Measurements from ENCODE around the gene HNRNPH1. TPM values are rescaled to one million over a fixed set of nuclear protein-coding genes. Genes with fewer than 3 reads are reported as not detected.
A peak's percentile ranks its signal among the peaks of the same experiment; 100 is the strongest.
"Not testable (repeated sequence)": the region's sequence is repeated elsewhere in the genome, so short reads cannot be mapped to it uniquely, and the experiment has no call there.

HNRNPH1 gene
- total RNA-seq = 952 and 964 TPM in 2 replicates

- peaks cover 5% of the 10 kb centered on the region for H3K27me3 Mint-ChIP-seq
- peak within 1 kb of the TSS; percentile 99 for H3K4me3 Mint-ChIP-seq
- H3K27ac Mint-ChIP-seq = peak within 1 kb of the TSS; percentile 99
- peaks cover 39% of the 10 kb centered on the region for H3K4me1 Mint-ChIP-seq
- DNase-seq = peak; percentile 99
- no peaks in the 10 kb centered on the region for H3K9me3 Mint-ChIP-seq
- intact Hi-C loops (cut with micrococcal nuclease) = loop anchor here (1.0 to 10.0 kb wide), 12 partner anchors 55 to 1619 kb away; partner anchors contain the start of genes CANX, MAML1, MAPK9 and MGAT1
- peaks cover 46% of the 10 kb centered on the region for H3K36me3 Mint-ChIP-seq (ENCODE audit: low read depth)
Observed at GRCh38 chr5:179623003-179623905, at the start of gene HNRNPH1. TSS of gene HNRNPH1 (minus strand) at chr5:179623671. CDS start at chr5:179623133, 538 bp downstream.

- H3K4me1 Mint-ChIP-seq = no peaks in the 10 kb centered on the region
- no peaks in the 10 kb centered on the region for H3K9me3 Mint-ChIP-seq
- intact Hi-C loops (cut with micrococcal nuclease) = no loop called here
- no peaks in the 10 kb centered on the region for H3K27me3 Mint-ChIP-seq
- no peak overlapping the region for H3K27ac Mint-ChIP-seq
- H3K36me3 Mint-ChIP-seq (ENCODE audit: low read depth) = no peaks in the 10 kb centered on the region
- peak; percentile 78 for DNase-seq
- H3K4me3 Mint-ChIP-seq = no peak overlapping the region
Observed at GRCh38 chr5:179668391-179668790, 44.9 kb upstream of the HNRNPH1 start.

- not testable (repeated sequence) for H3K36me3 Mint-ChIP-seq (ENCODE audit: low read depth); H3K27ac Mint-ChIP-seq; DNase-seq; H3K4me1 Mint-ChIP-seq; H3K4me3 Mint-ChIP-seq; H3K27me3 Mint-ChIP-seq; H3K9me3 Mint-ChIP-seq
- intact Hi-C loops (cut with micrococcal nuclease) = loop anchor here (2.0 kb wide), 1 partner anchor 23 kb away; no protein-coding TSS in a partner anchor
Observed at GRCh38 chr5:179661647-179662046, 38.2 kb upstream of the HNRNPH1 start.

- H3K27ac Mint-ChIP-seq; intact Hi-C loops (cut with micrococcal nuclease): not testable (repeated sequence)
- H3K4me3 Mint-ChIP-seq = peak overlapping the region; percentile 83
Observed at GRCh38 chr5:179658179-179658856, 34.8 kb upstream of the HNRNPH1 start.

GRCh38 chr5:179657302-179658178 is 34.1 kb upstream of the HNRNPH1 start:
- H3K4me3 Mint-ChIP-seq = peak overlapping the region; percentile 83
- H3K27ac Mint-ChIP-seq; intact Hi-C loops (cut with micrococcal nuclease); H3K9me3 Mint-ChIP-seq; DNase-seq; H3K4me1 Mint-ChIP-seq; H3K27me3 Mint-ChIP-seq; H3K36me3 Mint-ChIP-seq (ENCODE audit: low read depth): not testable (repeated sequence)

More at GRCh38 chr5:179658179-179658856, 34.8 kb upstream of the HNRNPH1 start:
- DNase-seq = peak; percentile 70
- H3K27me3 Mint-ChIP-seq; H3K36me3 Mint-ChIP-seq (ENCODE audit: low read depth); H3K4me1 Mint-ChIP-seq; H3K9me3 Mint-ChIP-seq: not testable (repeated sequence)

GRCh38 chr5:179653135-179653534 is 29.7 kb upstream of the HNRNPH1 start:
- intact Hi-C loops (cut with micrococcal nuclease); DNase-seq; H3K4me1 Mint-ChIP-seq; H3K27ac Mint-ChIP-seq; H3K27me3 Mint-ChIP-seq; H3K9me3 Mint-ChIP-seq; H3K36me3 Mint-ChIP-seq (ENCODE audit: low read depth); H3K4me3 Mint-ChIP-seq: not testable (repeated sequence)

- H3K9me3 Mint-ChIP-seq; H3K27me3 Mint-ChIP-seq; DNase-seq; H3K36me3 Mint-ChIP-seq (ENCODE audit: low read depth); H3K27ac Mint-ChIP-seq; H3K4me3 Mint-ChIP-seq; intact Hi-C loops (cut with micrococcal nuclease); H3K4me1 Mint-ChIP-seq: not testable (repeated sequence)
Observed at GRCh38 chr5:179650245-179650644, 26.8 kb upstream of the HNRNPH1 start.

GRCh38 chr5:179649166-179649703 is 25.8 kb upstream of the HNRNPH1 start:
- H3K36me3 Mint-ChIP-seq (ENCODE audit: low read depth); H3K9me3 Mint-ChIP-seq; H3K4me1 Mint-ChIP-seq; H3K27ac Mint-ChIP-seq; intact Hi-C loops (cut with micrococcal nuclease); DNase-seq; H3K27me3 Mint-ChIP-seq; H3K4me3 Mint-ChIP-seq: not testable (repeated sequence)

GRCh38 chr5:179648410-179648809 is 24.9 kb upstream of the HNRNPH1 start:
- no peak overlapping the region for H3K4me3 Mint-ChIP-seq
- no peak overlapping the region for H3K27ac Mint-ChIP-seq
- DNase-seq = no peak
- no peaks in the 10 kb centered on the region for H3K36me3 Mint-ChIP-seq (ENCODE audit: low read depth)
- no peaks in the 10 kb centered on the region for H3K4me1 Mint-ChIP-seq
- intact Hi-C loops (cut with micrococcal nuclease) = no loop called here
- peaks cover 2% of the 10 kb centered on the region for H3K27me3 Mint-ChIP-seq
- no peaks in the 10 kb centered on the region for H3K9me3 Mint-ChIP-seq

- H3K36me3 Mint-ChIP-seq (ENCODE audit: low read depth); H3K27ac Mint-ChIP-seq; H3K4me1 Mint-ChIP-seq; H3K4me3 Mint-ChIP-seq; H3K27me3 Mint-ChIP-seq; DNase-seq; intact Hi-C loops (cut with micrococcal nuclease); H3K9me3 Mint-ChIP-seq: not testable (repeated sequence)
Observed at GRCh38 chr5:179644766-179645165, 21.3 kb upstream of the HNRNPH1 start.

GRCh38 chr5:179643141-179643920 is 19.9 kb upstream of the HNRNPH1 start:
- intact Hi-C loops (cut with micrococcal nuclease); DNase-seq: not testable (repeated sequence)

GRCh38 chr5:179642626-179643025 is 19.2 kb upstream of the HNRNPH1 start:
- DNase-seq; H3K27me3 Mint-ChIP-seq; H3K36me3 Mint-ChIP-seq (ENCODE audit: low read depth); H3K9me3 Mint-ChIP-seq; intact Hi-C loops (cut with micrococcal nuclease); H3K27ac Mint-ChIP-seq; H3K4me3 Mint-ChIP-seq; H3K4me1 Mint-ChIP-seq: not testable (repeated sequence)

More at GRCh38 chr5:179643141-179643920, 19.9 kb upstream of the HNRNPH1 start:
- H3K4me1 Mint-ChIP-seq; H3K36me3 Mint-ChIP-seq (ENCODE audit: low read depth); H3K27me3 Mint-ChIP-seq; H3K27ac Mint-ChIP-seq; H3K4me3 Mint-ChIP-seq; H3K9me3 Mint-ChIP-seq: not testable (repeated sequence)

GRCh38 chr5:179641745-179642144 is 18.3 kb upstream of the HNRNPH1 start:
- intact Hi-C loops (cut with micrococcal nuclease); H3K27ac Mint-ChIP-seq; H3K4me3 Mint-ChIP-seq; DNase-seq; H3K4me1 Mint-ChIP-seq; H3K27me3 Mint-ChIP-seq; H3K9me3 Mint-ChIP-seq; H3K36me3 Mint-ChIP-seq (ENCODE audit: low read depth): not testable (repeated sequence)
